MCF 10A (cell line): ENCODE results near the gene TMEM179. TPM values are rescaled to one million over a fixed set of nuclear protein-coding genes. Genes with fewer than 3 reads are reported as not detected.
"Not testable (repeated sequence)": the region's sequence is repeated elsewhere in the genome, so short reads cannot be mapped to it uniquely, and the experiment has no call there.

Experiments
- BruUV-seq: library from RNA; stranded (reverse); fragments of 400-500 nt; replicated peaks from 2 replicates; lab custom pipeline; 2021; lab: Mats Ljungman, UMichigan
- CTCF ChIA-PET: fragments of 300-600 bp; sonication (Branson Sonifier 250); formaldehyde crosslinking; extraction: SDS; loops from one replicate; lab custom pipeline; 2021; ENCODE audit warnings: antibody characterized with exemption, inconsistent platforms; lab: Yijun Ruan, JAX
- POLR2A ChIA-PET: fragments of 300-600, 350-650 bp; sonication (Branson Sonifier 250); formaldehyde crosslinking; extraction: SDS; loops from one replicate; lab custom pipeline; 2020; ENCODE audit warnings: antibody characterized with exemption, inconsistent platforms; lab: Yijun Ruan, JAX
- DNase-seq: peaks from one replicate; pipeline ENCODE4 v3.0.0-alpha.2; 2018; ENCODE audit not compliant: unreplicated experiment
- H3K27ac Mint-ChIP-seq: one replicate; pipeline ENCODE4 v1.8.0; 2022; ENCODE audit warnings: mild to moderate bottlenecking, low read depth, mixed read lengths; ENCODE audit not compliant: unreplicated experiment
- H3K27me3 Mint-ChIP-seq: one replicate; pipeline ENCODE4 v1.8.0; 2022; ENCODE audit warnings: mixed read lengths; ENCODE audit not compliant: insufficient read depth, unreplicated experiment
- H3K36me3 Mint-ChIP-seq: one replicate; pipeline ENCODE4 v1.8.0; 2022; ENCODE audit warnings: mild to moderate bottlenecking, moderate library complexity, mixed read lengths; ENCODE audit not compliant: insufficient read depth, unreplicated experiment
- H3K4me1 Mint-ChIP-seq: one replicate; pipeline ENCODE4 v1.8.0; 2022; ENCODE audit warnings: mixed read lengths; ENCODE audit not compliant: insufficient read depth, unreplicated experiment
- H3K4me3 Mint-ChIP-seq: one replicate; pipeline ENCODE4 v1.8.0; 2022; ENCODE audit warnings: mild to moderate bottlenecking, moderate library complexity, mixed read lengths; ENCODE audit not compliant: unreplicated experiment
- H3K9me3 Mint-ChIP-seq: one replicate; pipeline ENCODE4 v1.8.0; 2022; ENCODE audit warnings: mixed read lengths; ENCODE audit not compliant: unreplicated experiment
- intact Hi-C: fragments of 100-400 bp; cut with micrococcal nuclease; formaldehyde crosslinking; loops from 2 replicates; pipeline ENCODE4 v1.14.1; 2022
- total RNA-seq: library from RNA; stranded (reverse); gene quantifications from 2 replicates; pipeline ENCODE4 v1.2.3, GENCODE V29; 2022
- TF ChIP-seq, protein P1 (sequence below): fragments of 200-600 bp; IDR thresholded peaks from one replicate; pipeline ENCODE4 v1.8.0; 2022; ENCODE audit warnings: antibody characterized with exemption, mild to moderate bottlenecking; ENCODE audit not compliant: unreplicated experiment

Gene TMEM179
- total RNA-seq, 1 experiment from 2014 or later = not detected

- CTCF ChIA-PET = interaction anchor here (0.8 to 1.2 kb wide), 4 partner anchors 9 to 451 kb away, joined by 3 read pairs; no protein-coding TSS in a partner anchor
- intact Hi-C loops = no loop called here
Measured at GRCh38 chr14:104581521-104581920, 23.1 kb downstream of the TMEM179 start.

GRCh38 chr14:104580961-104581360 lies 23.6 kb downstream of the TMEM179 start:
- TF ChIP-seq, protein P1, sequence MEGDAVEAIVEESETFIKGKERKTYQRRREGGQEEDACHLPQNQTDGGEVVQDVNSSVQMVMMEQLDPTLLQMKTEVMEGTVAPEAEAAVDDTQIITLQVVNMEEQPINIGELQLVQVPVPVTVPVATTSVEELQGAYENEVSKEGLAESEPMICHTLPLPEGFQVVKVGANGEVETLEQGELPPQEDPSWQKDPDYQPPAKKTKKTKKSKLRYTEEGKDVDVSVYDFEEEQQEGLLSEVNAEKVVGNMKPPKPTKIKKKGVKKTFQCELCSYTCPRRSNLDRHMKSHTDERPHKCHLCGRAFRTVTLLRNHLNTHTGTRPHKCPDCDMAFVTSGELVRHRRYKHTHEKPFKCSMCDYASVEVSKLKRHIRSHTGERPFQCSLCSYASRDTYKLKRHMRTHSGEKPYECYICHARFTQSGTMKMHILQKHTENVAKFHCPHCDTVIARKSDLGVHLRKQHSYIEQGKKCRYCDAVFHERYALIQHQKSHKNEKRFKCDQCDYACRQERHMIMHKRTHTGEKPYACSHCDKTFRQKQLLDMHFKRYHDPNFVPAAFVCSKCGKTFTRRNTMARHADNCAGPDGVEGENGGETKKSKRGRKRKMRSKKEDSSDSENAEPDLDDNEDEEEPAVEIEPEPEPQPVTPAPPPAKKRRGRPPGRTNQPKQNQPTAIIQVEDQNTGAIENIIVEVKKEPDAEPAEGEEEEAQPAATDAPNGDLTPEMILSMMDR = no peak
- H3K27me3 Mint-ChIP-seq = peaks cover 48% of the 10 kb centered on the region

More at GRCh38 chr14:104581521-104581920, 23.1 kb downstream of the TMEM179 start:
- H3K27ac Mint-ChIP-seq = no peak overlapping the region
- no peaks in the 10 kb centered on the region for H3K9me3 Mint-ChIP-seq
- H3K36me3 Mint-ChIP-seq = no peaks in the 10 kb centered on the region
- no peak for DNase-seq
- H3K27me3 Mint-ChIP-seq = peaks cover 53% of the 10 kb centered on the region
- POLR2A ChIA-PET = no interaction called here
- no peaks in the 10 kb centered on the region for H3K4me1 Mint-ChIP-seq
- BruUV-seq = no TSS peak
- TF ChIP-seq, protein P1 = no peak
- no peak overlapping the region for H3K4me3 Mint-ChIP-seq

DNA sequence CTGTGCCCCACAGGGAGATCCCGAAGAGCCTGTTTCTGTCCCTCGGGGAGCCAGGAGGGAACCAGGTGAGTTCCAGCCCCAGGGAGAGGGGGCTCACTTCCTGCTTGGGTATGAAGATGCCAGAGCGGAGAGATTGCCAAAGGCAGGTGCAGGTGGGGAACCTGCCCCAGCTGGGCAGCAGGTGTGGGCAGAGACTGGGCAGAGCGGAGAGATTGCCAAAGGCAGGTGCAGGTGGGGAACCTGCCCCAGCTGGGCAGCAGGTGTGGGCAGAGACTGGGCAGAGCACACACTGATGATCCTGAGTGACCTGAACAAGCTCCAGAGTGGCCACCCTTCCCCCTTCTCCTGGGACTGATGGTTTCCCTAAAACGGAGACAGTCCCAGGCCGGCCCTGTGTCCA lies 24.6 kb downstream of the TMEM179 start:
- H3K9me3 Mint-ChIP-seq, BruUV-seq, H3K36me3 Mint-ChIP-seq, H3K4me3 Mint-ChIP-seq, H3K27ac Mint-ChIP-seq, POLR2A ChIA-PET, H3K4me1 Mint-ChIP-seq, intact Hi-C loops, DNase-seq: not testable (repeated sequence)
- peaks cover 37% of the 10 kb centered on the region for H3K27me3 Mint-ChIP-seq
- CTCF ChIA-PET = interaction anchor here (1.8 kb wide), 1 partner anchor 15 kb away, joined by 7 read pairs; no protein-coding TSS in a partner anchor

More at GRCh38 chr14:104580961-104581360, 23.6 kb downstream of the TMEM179 start:
- intact Hi-C loops = no loop called here
- no peak overlapping the region for H3K4me3 Mint-ChIP-seq
- H3K36me3 Mint-ChIP-seq = no peaks in the 10 kb centered on the region
- H3K27ac Mint-ChIP-seq = no peak overlapping the region
- ChIA-PET POLR2A (no interaction called here), CTCF (interaction anchor here (0.5 to 1.2 kb wide), 6 partner anchors 8 to 749 kb away, joined by 3 read pairs; no protein-coding TSS in a partner anchor)
- DNase-seq = peak; percentile 46
- no TSS peak for BruUV-seq
- no peaks in the 10 kb centered on the region for H3K4me1 Mint-ChIP-seq
- H3K9me3 Mint-ChIP-seq = no peaks in the 10 kb centered on the region

GRCh38 chr14:104579507-104579906 lies 25.1 kb downstream of the TMEM179 start, which contains the start of gene C14orf180:
TSS of gene C14orf180 (plus strand) at chr14:104579764. CDS start at chr14:104586431, 6,667 bp downstream.
- H3K4me1 Mint-ChIP-seq = no peaks in the 10 kb centered on the region
- TF ChIP-seq, protein P1 = no peak
- no peaks in the 10 kb centered on the region for H3K9me3 Mint-ChIP-seq
- ChIA-PET CTCF (interaction anchor here (1.8 kb wide), 1 partner anchor 15 kb away, joined by 7 read pairs; no protein-coding TSS in a partner anchor), POLR2A (interaction anchor here (1.2 kb wide), 1 partner anchor 39 kb away, joined by 3 read pairs; no protein-coding TSS in a partner anchor)
- H3K4me3 Mint-ChIP-seq = no peak within 1 kb of the TSS
- peaks cover 36% of the 10 kb centered on the region for H3K27me3 Mint-ChIP-seq
- BruUV-seq = no TSS peak
- no peaks in the 10 kb centered on the region for H3K36me3 Mint-ChIP-seq
- no peak within 1 kb of the TSS for H3K27ac Mint-ChIP-seq
- DNase-seq = no peak
- intact Hi-C loops = no loop called here
